K562 (cell line): ENCODE results near the gene PPP1R3C. TPM values are rescaled to one million over a fixed set of nuclear protein-coding genes. Genes with fewer than 3 reads are reported as not detected.
A peak's percentile ranks its signal among the peaks of the same experiment; 100 is the strongest.

Source experiments
- ATAC-seq: fragments of 200-7000 bp; cut with Tn5 transposase; 3 replicates; pipeline ENCODE4 v1.9.1; 2020; ENCODE audit warnings: moderate library complexity
- BruUV-seq: library from RNA; stranded (reverse); fragments of 400-500 nt; replicated peaks from 2 replicates; lab custom pipeline; 2021; lab: Mats Ljungman, UMichigan
- CTCF ChIA-PET: fragments of 300-600 bp; formaldehyde crosslinking; extraction: SDS; loops from one replicate; lab custom pipeline; 2021; ENCODE audit warnings: low intra/inter-chr PET ratio; lab: Yijun Ruan, JAX
- POLR2A ChIA-PET: fragments of 300-600, 350-650 bp; sonication (Branson Sonifier 250); formaldehyde crosslinking; extraction: SDS; loops from one replicate; lab custom pipeline; 2021; ENCODE audit warnings: antibody characterized with exemption, inconsistent platforms; lab: Yijun Ruan, JAX
- DNase-seq, 4 experiments: peaks; one replicate each; pipeline versions ENCODE4 v3.0.0 to v3.0.0-alpha.2; 2011 to 2018; ENCODE audit warnings: low spot score in 3 of 4, mixed read lengths in 3 of 4; ENCODE audit errors: extremely low read depth in 1 of 4
- FAIRE-seq: peaks from 2 replicates; lab custom pipeline; 2011; peaks lifted over from hg19 to GRCh38; lab: Jason Lieb, UNC
- H2AFZ ChIP-seq: 2 replicates; pipeline ENCODE4 v1.6.0; 2011; ENCODE audit warnings: low read depth, low read length, control low read depth, inconsistent platforms
- H3K27ac ChIP-seq: fragments of 200-600 bp; 3 replicates; pipeline ENCODE4 v1.8.0; 2011; ENCODE audit warnings: low read depth, mild to moderate bottlenecking, control low read depth, inconsistent platforms, low read length, moderate library complexity, mixed read lengths; ENCODE audit errors: extremely low read depth
- H3K27me3 ChIP-seq, 2 experiments: fragments of 300-600 bp in 1 of 2; 2 replicates in 1 of 2; 3 replicates in 1 of 2; pipeline versions ENCODE4 v1.6.0 to v1.8.0; 2011; ENCODE audit warnings: inconsistent platforms in 2 of 2, low read length in 2 of 2, mild to moderate bottlenecking in 1 of 2, mixed read lengths in 1 of 2, moderate library complexity in 1 of 2; ENCODE audit not compliant: control insufficient read depth in 2 of 2, insufficient read depth in 2 of 2
- H3K36me3 ChIP-seq: fragments of 300-600 bp; 3 replicates; pipeline ENCODE4 v1.8.0; 2011; ENCODE audit warnings: mild to moderate bottlenecking, low read length, inconsistent platforms; ENCODE audit not compliant: control insufficient read depth, insufficient read depth
- H3K4me1 ChIP-seq, 2 experiments: fragments of 200-600 bp in 1 of 2; replicated peaks in 1 of 2; 2 replicates in 1 of 2; 3 replicates in 1 of 2; pipeline versions ENCODE4 v1.5.1 to v1.8.0; 2011; ENCODE audit warnings: inconsistent platforms in 2 of 2, low read length in 2 of 2, mild to moderate bottlenecking in 1 of 2, mixed read lengths in 1 of 2, moderate library complexity in 1 of 2; ENCODE audit not compliant: control insufficient read depth in 2 of 2, insufficient read depth in 2 of 2
- H3K4me2 ChIP-seq: 2 replicates; pipeline ENCODE4 v1.6.1; 2011; ENCODE audit warnings: low read length, control low read depth, inconsistent platforms, mixed read lengths; ENCODE audit not compliant: insufficient read depth
- H3K4me3 ChIP-seq: fragments of 200-600 bp; sonication (generic), shearing (Covaris generic); 2 replicates; pipeline ENCODE4 v1.5.1; 2016; ENCODE audit warnings: control low read depth, inconsistent platforms
- H3K79me2 ChIP-seq: fragments of 200-600 bp; 3 replicates; pipeline ENCODE4 v1.8.0; 2011; ENCODE audit warnings: low read length, inconsistent platforms; ENCODE audit not compliant: control insufficient read depth, insufficient read depth
- H3K9ac ChIP-seq, 2 experiments: 2 replicates each; pipeline versions ENCODE4 v1.6.0 to v1.6.1; 2011; ENCODE audit warnings: low read depth in 2 of 2, low read length in 2 of 2, control low read depth in 1 of 2, inconsistent platforms in 1 of 2, mild to moderate bottlenecking in 1 of 2, mixed read lengths in 1 of 2; ENCODE audit not compliant: insufficient read depth in 1 of 2
- H3K9me1 ChIP-seq: one replicate; pipeline ENCODE4 v1.6.0; 2011; ENCODE audit warnings: inconsistent platforms, mild to moderate bottlenecking, low read length, moderate library complexity; ENCODE audit not compliant: control insufficient read depth, insufficient read depth
- H3K9me3 ChIP-seq: replicated peaks from 2 replicates; pipeline ENCODE4 v1.5.1; 2011; ENCODE audit warnings: low read depth, low read length, inconsistent platforms; ENCODE audit not compliant: control insufficient read depth, insufficient read depth
- H4K20me1 ChIP-seq: replicated peaks from 2 replicates; pipeline ENCODE4 v1.6.1; 2011; ENCODE audit warnings: low read length, inconsistent platforms, mixed read lengths; ENCODE audit not compliant: control insufficient read depth, insufficient read depth
- ARHGAP35 ChIP-seq: fragments of 450-650 bp; IDR thresholded peaks from 2 replicates; pipeline ENCODE4 v1.6.1; 2018; ENCODE audit not compliant: partially characterized antibody
- DMBX1 ChIP-seq: fragments of 250-450 bp; sonication (Bioruptor Pico); IDR thresholded peaks from 2 replicates; pipeline ENCODE4 v1.8.0; 2022; ENCODE audit warnings: inconsistent platforms, mild to moderate bottlenecking, moderate library complexity, borderline replicate concordance
- GTF3C2 ChIP-seq: IDR thresholded peaks from 3 replicates; pipeline ENCODE4 v1.6.1; 2011; ENCODE audit warnings: borderline replicate concordance, mild to moderate bottlenecking, moderate library complexity; ENCODE audit not compliant: insufficient read length; ENCODE audit errors: extremely low read depth
- NFIC ChIP-seq: fragments of 450-650 bp; IDR thresholded peaks from 2 replicates; pipeline ENCODE4 v1.6.1; 2017; ENCODE audit warnings: mild to moderate bottlenecking, inconsistent platforms
- PTTG1 ChIP-seq: fragments of 450-650 bp; IDR thresholded peaks from 2 replicates; pipeline ENCODE4 v1.6.1; 2016; ENCODE audit warnings: low read depth, mild to moderate bottlenecking, missing genetic modification characterization, missing compliant biosample characterization
- SMAD4 ChIP-seq: fragments of 250-450 bp; sonication (Bioruptor Pico); conservative IDR thresholded peaks from 2 replicates; pipeline ENCODE4 v1.8.0; 2021; ENCODE audit warnings: inconsistent platforms, mild to moderate bottlenecking, moderate library complexity
- ZNF551 ChIP-seq: fragments of 250-450 bp; sonication (Bioruptor Pico); IDR thresholded peaks from 2 replicates; pipeline ENCODE4 v1.5.0; 2021; ENCODE audit warnings: mild to moderate bottlenecking, moderate library complexity
- ZNF584 ChIP-seq: fragments of 200-800 bp; sonication (Bioruptor generic); IDR thresholded peaks from 2 replicates; pipeline ENCODE4 v1.6.1; 2016; ENCODE audit warnings: low read depth, mild to moderate bottlenecking, missing genetic modification characterization, missing compliant biosample characterization
- WGBS: fragments of 100-300 bp; shearing (Covaris generic); methylation state at CpG from one replicate; pipeline ENCODE4 v1.1.6; 2016; ENCODE audit warnings: low coverage, mixed read lengths; ENCODE audit not compliant: insufficient coverage; ENCODE audit errors: missing lambda C conversion rate; 5-methylcytosine and 5-hydroxymethylcytosine counted together
- in situ Hi-C: fragments of 300-500 bp; cut with MboI; formaldehyde crosslinking; loops from 4 replicates; pipeline ENCODE4 v1.15.0; 2018; ENCODE audit warnings: inconsistent platforms, mixed read lengths
- intact Hi-C: fragments of 100-400 bp; cut with micrococcal nuclease; formaldehyde crosslinking; loops from 2 replicates; pipeline ENCODE4 v1.14.2; 2022
- polyA plus RNA-seq, 8 experiments: library from polyadenylated mRNA; depleted of rRNA in 4 of 8; stranded (reverse) in 5 of 8; unstranded in 3 of 8; fragments of >200 nt; fragmentation: Nextera tagmentation in 2 of 8; fragmentation: Illumina TruSeq in 1 of 8; extraction: Ambion mirVana in 2 of 8; extraction: Trizol in 1 of 8; gene quantifications; 2 replicates each; pipeline versions ENCODE4 v1.2.1 to v1.2.3, GENCODE V29; 2011 to 2014; ENCODE audit warnings: inconsistent platforms in 1 of 8, missing spikeins in 1 of 8
- total RNA-seq, 7 experiments: library from RNA; depleted of rRNA in 6 of 7; stranded (reverse); fragments of >200 nt in 6 of 7; fragmentation: Illumina TruSeq in 2 of 7; extraction: Trizol in 2 of 7; gene quantifications; 2 replicates each; pipeline versions ENCODE4 v1.2.1 to v1.2.3, GENCODE V29; 2011 to 2021; ENCODE audit warnings: low replicate concordance in 1 of 7
- TF ChIP-seq, protein P1 (sequence below): fragments of 450-650 bp; IDR thresholded peaks from one replicate; pipeline ENCODE4 v1.6.1; 2018; ENCODE audit warnings: mild to moderate bottlenecking, moderate library complexity; ENCODE audit not compliant: partially characterized antibody
- TF ChIP-seq, protein P2 (sequence below): IDR thresholded peaks from 2 replicates; pipeline ENCODE4 v1.6.1; 2014; ENCODE audit warnings: antibody characterized with exemption

Gene PPP1R3C
- total and polyA plus RNA-seq, 9 of the 15 experiments (the other 6 are each of a cell fraction or from before 2014, with no cell fraction given): 0.06 to 0.24 (median 0.12) TPM; not detected in 3

GRCh38 chr10:91610919-91611318, 22.0 kb downstream of the PPP1R3C start:
- no CpG with 5 or more reads among the region's 1 CpG for whole genome bisulfite sequencing
- FAIRE-seq: no peak

More at GRCh38 chr10:91610919-91611318, 22.0 kb downstream of the PPP1R3C start:
- BruUV-seq: no TSS peak
- TF ChIP-seq, protein P1, sequence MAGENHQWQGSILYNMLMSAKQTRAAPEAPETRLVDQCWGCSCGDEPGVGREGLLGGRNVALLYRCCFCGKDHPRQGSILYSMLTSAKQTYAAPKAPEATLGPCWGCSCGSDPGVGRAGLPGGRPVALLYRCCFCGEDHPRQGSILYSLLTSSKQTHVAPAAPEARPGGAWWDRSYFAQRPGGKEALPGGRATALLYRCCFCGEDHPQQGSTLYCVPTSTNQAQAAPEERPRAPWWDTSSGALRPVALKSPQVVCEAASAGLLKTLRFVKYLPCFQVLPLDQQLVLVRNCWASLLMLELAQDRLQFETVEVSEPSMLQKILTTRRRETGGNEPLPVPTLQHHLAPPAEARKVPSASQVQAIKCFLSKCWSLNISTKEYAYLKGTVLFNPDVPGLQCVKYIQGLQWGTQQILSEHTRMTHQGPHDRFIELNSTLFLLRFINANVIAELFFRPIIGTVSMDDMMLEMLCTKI: no peak
- peak; percentile 54 for TF ChIP-seq NFIC
- TF ChIP-seq ARHGAP35: no peak
- 0 out of 2 replicates have a peak, but pooled peaks have one; percentile 28 for TF ChIP-seq SMAD4
- TF ChIP-seq GTF3C2: no peak
- TF ChIP-seq, protein P2, sequence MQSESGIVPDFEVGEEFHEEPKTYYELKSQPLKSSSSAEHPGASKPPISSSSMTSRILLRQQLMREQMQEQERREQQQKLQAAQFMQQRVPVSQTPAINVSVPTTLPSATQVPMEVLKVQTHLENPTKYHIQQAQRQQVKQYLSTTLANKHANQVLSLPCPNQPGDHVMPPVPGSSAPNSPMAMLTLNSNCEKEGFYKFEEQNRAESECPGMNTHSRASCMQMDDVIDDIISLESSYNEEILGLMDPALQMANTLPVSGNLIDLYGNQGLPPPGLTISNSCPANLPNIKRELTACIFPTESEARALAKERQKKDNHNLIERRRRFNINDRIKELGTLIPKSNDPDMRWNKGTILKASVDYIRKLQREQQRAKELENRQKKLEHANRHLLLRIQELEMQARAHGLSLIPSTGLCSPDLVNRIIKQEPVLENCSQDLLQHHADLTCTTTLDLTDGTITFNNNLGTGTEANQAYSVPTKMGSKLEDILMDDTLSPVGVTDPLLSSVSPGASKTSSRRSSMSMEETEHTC: no peak
- TF ChIP-seq ZNF584 (CRISPR knock-in tag): 0 out of 2 replicates have a peak, but pooled peaks have one; percentile 40
- peak; percentile 45; the same call in 1 of the 2 replicates for TF ChIP-seq DMBX1
- TF ChIP-seq ZNF551: no peak
- no peak for TF ChIP-seq PTTG1 (tag)
- Histone ChIP-seq H3K9me3 (peaks cover 7% of the 10 kb centered on the region), H3K27ac (peak overlapping the region; percentile 42; the same call in 2 of the 3 replicates), H3K36me3 (no peaks in the 10 kb centered on the region), H3K9me1 (no peaks in the 10 kb centered on the region), H3K9ac (peak overlapping the region in 1 of 2 experiments; percentile 27; a peak in 1 of 4 replicates), H3K27me3 (no peaks in the 10 kb centered on the region), H3K4me1 (peaks cover 13 to 55% of the 10 kb centered on the region in 2 experiments; a peak in 4 of 5 replicates), H3K4me2 (no peak overlapping the region), H3K79me2 (no peaks in the 10 kb centered on the region), H2AFZ (peak overlapping the region; percentile 88; the same call in 1 of the 2 replicates), H3K4me3 (no peak overlapping the region), H4K20me1 (no peaks in the 10 kb centered on the region)
- in situ Hi-C loops (no loop called here), intact Hi-C loops (no loop called here)
- ATAC-seq: no peak
- no peak for DNase-seq
- CTCF ChIA-PET: no interaction called here
- POLR2A ChIA-PET: interaction anchor here (0.6 to 0.7 kb wide), 2 partner anchors 13 to 339 kb away, joined by 3 read pairs; no protein-coding TSS in a partner anchor
